Right lobe of liver (tissue), 4 donors: ENCODE data around the gene SNAP47.

Source experiments
- POLR2A ChIP-seq: fragments of 450-650 bp; IDR thresholded peaks from one replicate; pipeline ENCODE4 v1.6.1; 2017; ENCODE audit warnings: antibody characterized with exemption, mild to moderate bottlenecking
- TF ChIP-seq, protein P1 (sequence below), 4 donors: fragments of 200-600 bp in 3 of 4; fragments of 450-650 bp in 1 of 4; IDR thresholded peaks; one replicate each; pipeline versions ENCODE4 v1.5.1 to v1.8.0; 2016 to 2022; ENCODE audit warnings: antibody characterized with exemption in 4 of 4, mild to moderate bottlenecking in 2 of 4
- donor health status: DM: no; HTN: no; CAD: no.
- donor health status: DM: no; HTN: no; CAD: no.
- donor health status: DM: no; HTN: yes; CAD: no.

DNA sequence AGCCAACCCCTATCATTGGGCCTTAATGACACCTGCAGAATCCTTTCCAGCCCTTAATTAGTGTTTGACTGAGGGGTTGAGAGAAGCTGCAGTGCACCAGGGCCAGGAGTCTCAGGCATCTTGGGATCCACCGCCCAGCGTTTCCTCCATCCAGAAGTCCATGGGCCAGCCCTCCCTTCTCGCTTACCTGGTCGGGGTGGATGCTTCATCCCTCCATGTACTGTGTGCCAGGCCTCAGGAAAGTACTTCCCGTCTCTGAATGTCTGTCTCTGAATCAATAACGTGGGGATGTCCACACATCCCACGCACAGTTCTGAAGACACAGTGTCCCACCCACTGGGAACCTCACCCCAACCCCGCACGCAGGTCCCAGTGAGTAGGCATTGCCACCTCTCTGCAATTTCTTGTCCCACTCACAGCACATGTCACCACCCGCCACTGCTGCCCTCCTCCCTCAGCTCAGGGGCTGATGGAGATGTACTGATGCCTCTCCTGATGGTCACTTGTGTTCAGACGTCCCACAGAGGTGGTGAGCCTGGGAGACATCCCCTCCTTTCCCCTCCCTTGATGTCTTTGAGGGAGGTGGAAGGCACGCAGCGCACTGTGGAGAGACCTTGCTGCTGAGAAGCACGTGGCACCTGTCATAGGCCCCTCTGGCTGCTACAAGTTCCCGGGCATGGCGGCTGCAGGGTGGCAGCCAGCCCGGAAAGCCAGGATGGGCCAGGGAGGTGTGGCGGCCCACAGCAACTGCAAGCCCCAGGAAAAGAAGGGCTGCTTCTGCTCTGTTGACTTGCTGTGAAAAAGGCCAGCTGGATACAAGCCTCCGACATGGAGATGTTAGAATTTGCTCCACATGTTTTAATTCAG is 50.8 kb downstream of the SNAP47 start:
- TF ChIP-seq, protein P1, sequence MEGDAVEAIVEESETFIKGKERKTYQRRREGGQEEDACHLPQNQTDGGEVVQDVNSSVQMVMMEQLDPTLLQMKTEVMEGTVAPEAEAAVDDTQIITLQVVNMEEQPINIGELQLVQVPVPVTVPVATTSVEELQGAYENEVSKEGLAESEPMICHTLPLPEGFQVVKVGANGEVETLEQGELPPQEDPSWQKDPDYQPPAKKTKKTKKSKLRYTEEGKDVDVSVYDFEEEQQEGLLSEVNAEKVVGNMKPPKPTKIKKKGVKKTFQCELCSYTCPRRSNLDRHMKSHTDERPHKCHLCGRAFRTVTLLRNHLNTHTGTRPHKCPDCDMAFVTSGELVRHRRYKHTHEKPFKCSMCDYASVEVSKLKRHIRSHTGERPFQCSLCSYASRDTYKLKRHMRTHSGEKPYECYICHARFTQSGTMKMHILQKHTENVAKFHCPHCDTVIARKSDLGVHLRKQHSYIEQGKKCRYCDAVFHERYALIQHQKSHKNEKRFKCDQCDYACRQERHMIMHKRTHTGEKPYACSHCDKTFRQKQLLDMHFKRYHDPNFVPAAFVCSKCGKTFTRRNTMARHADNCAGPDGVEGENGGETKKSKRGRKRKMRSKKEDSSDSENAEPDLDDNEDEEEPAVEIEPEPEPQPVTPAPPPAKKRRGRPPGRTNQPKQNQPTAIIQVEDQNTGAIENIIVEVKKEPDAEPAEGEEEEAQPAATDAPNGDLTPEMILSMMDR (IDR thresholded peaks at IDR 0.05) = no peak
- TF ChIP-seq POLR2A = no peak
